ENCODE data around the gene CD19. TPM values are rescaled to one million over a fixed set of nuclear protein-coding genes. Genes with fewer than 3 reads are reported as not detected.
"Not testable (repeated sequence)": the region's sequence is repeated elsewhere in the genome, so short reads cannot be mapped to it uniquely, and the experiment has no call there.

Gene CD19
- total RNA-seq, 1 experiment from 2014 or later = not detected

DNA sequence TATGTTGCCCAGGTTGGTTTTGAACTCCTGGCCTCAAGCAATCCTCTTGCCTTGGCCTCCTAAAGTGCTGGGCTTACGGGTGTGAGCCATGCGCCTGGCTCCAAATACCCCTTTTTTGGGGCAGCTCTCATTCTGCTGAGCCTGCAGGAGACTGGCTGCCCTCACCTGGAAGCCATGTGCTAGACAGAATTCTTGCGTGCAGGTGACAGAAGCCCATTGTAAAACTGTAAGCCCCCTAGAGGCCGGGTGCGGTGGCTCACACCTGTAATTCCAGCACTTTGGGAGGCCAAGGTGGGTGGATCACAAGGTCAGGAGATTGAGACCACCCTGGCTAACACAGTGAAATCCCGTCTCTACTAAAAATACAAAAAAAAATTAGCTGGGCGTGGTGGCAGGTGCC is 48.6 kb downstream of the CD19 start:
- not testable (repeated sequence) for DNase-seq (ENCODE audit: extremely low read depth, low read depth)

GRCh38 chr16:28980929-28981328 is 49.2 kb downstream of the CD19 start:
- DNase-seq (ENCODE audit: extremely low read depth, low read depth) = no peak

- peak; percentile 9 for DNase-seq (ENCODE audit: extremely low read depth, low read depth)
These were observed 49.7 kb downstream of the CD19 start for GRCh38 chr16:28981517-28981916.

DNA sequence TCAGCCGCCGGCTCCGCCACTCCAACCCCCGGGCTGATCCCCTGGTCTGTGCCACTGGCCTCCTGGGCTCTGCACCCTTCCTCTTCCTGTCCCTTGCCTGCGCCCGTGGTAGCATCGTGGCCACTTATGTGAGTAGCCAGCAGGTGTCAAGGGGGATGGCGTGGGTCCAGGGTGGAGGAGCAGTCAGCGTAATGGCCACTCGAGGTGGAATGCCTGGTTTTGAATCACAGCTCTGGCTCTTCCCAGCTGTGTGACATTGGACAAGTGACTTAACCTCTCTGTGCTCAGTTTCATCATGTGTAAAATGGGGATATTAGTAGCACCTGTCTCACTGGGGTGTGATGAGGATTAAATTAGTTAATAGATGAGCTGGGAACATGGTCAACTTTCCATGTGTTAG is 50.6 kb downstream of the CD19 start:
- no peak for DNase-seq (ENCODE audit: extremely low read depth, low read depth)

- no peak for DNase-seq (ENCODE audit: extremely low read depth, low read depth)
These were observed 51.2 kb downstream of the CD19 start for GRCh38 chr16:28982949-28983348.

GRCh38 chr16:28983644-28984043 is 51.9 kb downstream of the CD19 start:
- DNase-seq (ENCODE audit: extremely low read depth, low read depth) = no peak

DNA sequence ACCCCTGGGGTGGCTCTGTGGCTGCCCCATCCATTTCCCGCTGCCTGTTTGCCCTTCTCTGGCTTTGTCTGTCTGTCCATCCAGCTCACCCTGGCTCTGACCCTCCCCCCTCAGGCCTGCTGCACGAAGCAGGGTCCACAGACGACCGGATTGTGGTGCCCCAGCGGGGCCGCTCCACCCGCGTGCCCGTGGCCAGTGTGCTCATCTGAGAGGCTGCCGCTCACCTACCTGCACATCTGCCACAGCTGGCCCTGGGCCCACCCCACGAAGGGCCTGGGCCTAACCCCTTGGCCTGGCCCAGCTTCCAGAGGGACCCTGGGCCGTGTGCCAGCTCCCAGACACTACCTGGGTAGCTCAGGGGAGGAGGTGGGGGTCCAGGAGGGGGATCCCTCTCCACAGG is 52.3 kb downstream of the CD19 start:
- no peak for DNase-seq (ENCODE audit: extremely low read depth, low read depth)

- DNase-seq (ENCODE audit: extremely low read depth, low read depth) = no peak
These were observed 52.9 kb downstream of the CD19 start, which contains the start of gene LAT for GRCh38 chr16:28984619-28985135. LAT (plus strand) TSS chr16:28985052; CDS start chr16:28985418, 366 bp downstream.

- no peak for DNase-seq (ENCODE audit: extremely low read depth, low read depth)
These were observed 53.7 kb downstream of the CD19 start for GRCh38 chr16:28985211-28986041.

GRCh38 chr16:28986046-28986445 is 54.3 kb downstream of the CD19 start:
- no peak for DNase-seq (ENCODE audit: extremely low read depth, low read depth)

DNA sequence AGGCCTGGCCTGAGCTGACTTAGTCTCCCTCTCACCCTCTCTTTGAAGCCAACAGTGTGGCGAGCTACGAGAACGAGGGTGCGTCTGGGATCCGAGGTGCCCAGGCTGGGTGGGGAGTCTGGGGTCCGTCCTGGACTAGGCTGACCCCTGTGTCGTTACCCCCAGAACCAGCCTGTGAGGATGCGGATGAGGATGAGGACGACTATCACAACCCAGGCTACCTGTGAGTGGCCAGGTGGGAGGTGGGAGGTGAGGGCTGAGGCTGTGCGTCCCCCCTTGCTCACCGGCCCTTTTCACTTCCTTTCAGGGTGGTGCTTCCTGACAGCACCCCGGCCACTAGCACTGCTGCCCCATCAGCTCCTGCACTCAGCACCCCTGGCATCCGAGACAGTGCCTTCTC is 54.7 kb downstream of the CD19 start:
- no peak for DNase-seq (ENCODE audit: extremely low read depth, low read depth)

- no peak for DNase-seq (ENCODE audit: extremely low read depth, low read depth)
These were observed 55.5 kb downstream of the CD19 start for GRCh38 chr16:28987170-28987853.

Other genes with a start within 250 kb of the CD19 start
- 159 and 242 TPM in 2 replicates for gene EIF3C, start 220.5 kb upstream of the CD19 start, total RNA-seq (2014; rRNA removed; shearing (Covaris generic))
- gene NPIPB9, start 180.2 kb upstream of the CD19 start, total RNA-seq (2014; rRNA removed; shearing (Covaris generic)) = 3.7 and 4.6 TPM in 2 replicates
- 82.0 and 97.1 TPM in 2 replicates for gene ATXN2L, start 109.0 kb upstream of the CD19 start, total RNA-seq (2014; rRNA removed; shearing (Covaris generic))
- 231 and 245 TPM in 2 replicates for gene TUFM, start 85.6 kb upstream of the CD19 start, total RNA-seq (2014; rRNA removed; shearing (Covaris generic))
- 16.2 and 16.8 TPM in 2 replicates for gene SH2B1, start 68.1 kb upstream of the CD19 start, total RNA-seq (2014; rRNA removed; shearing (Covaris generic))
- gene ATP2A1, start 53.5 kb upstream of the CD19 start, total RNA-seq (2014; rRNA removed; shearing (Covaris generic)) = 1.3 and 2.4 TPM in 2 replicates
- gene RABEP2, start 6.7 kb upstream of the CD19 start, total RNA-seq (2014; rRNA removed; shearing (Covaris generic)) = 7.6 and 9.7 TPM in 2 replicates
- 26.0 and 28.6 TPM in 2 replicates for gene NFATC2IP, start 19.0 kb downstream of the CD19 start, total RNA-seq (2014; rRNA removed; shearing (Covaris generic))
- 51.2 and 67.7 TPM in 2 replicates for gene SPNS1, start 42.8 kb downstream of the CD19 start, total RNA-seq (2014; rRNA removed; shearing (Covaris generic))
- gene LAT, start 53.1 kb downstream of the CD19 start, total RNA-seq (2014; rRNA removed; shearing (Covaris generic)) = 1.9 TPM in 2 replicates